ENCODE data around the gene SYNE2.

The SYNE2 gene

DNA sequence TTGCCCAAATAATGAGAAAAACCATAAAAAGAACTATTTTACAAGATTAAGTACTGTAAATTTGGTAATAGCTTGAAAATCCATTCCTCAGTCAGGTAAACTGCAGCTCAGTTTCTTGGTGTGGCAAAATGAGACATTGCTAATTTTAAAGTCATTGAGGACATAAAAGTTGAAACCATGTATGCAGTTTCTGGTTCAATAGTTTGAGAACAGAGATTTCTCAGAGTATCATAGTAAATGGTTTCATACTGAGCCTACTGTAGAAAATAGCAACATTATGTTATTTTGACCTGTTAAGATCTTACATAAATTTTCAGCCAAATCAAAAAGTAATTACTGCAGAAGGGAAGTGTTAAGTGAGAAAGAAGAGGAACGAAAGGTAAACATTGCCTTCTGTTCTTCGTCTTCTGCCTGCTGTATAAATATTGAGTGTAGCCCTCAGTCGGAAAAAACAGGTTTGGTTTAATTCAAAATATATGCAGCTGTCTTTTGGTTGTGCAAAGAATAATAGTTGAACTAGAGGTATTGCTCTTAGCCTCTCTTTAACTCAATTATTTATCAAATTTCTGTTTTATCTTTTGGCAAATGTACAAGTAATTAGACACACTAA lies 119.6 kb downstream of the SYNE2 start:
- no peaks in the 10 kb centered on the region for H3K9me3 ChIP-seq (ENCODE audit: insufficient read depth, low read depth, low read length)
- H3K4me1 ChIP-seq (ENCODE audit: insufficient read depth, low read length), result no peaks in the 10 kb centered on the region
- no peak overlapping the region for H3K27ac ChIP-seq (ENCODE audit: low read length)
- H3K4me3 ChIP-seq (ENCODE audit: low read length), result no peak overlapping the region
- H3K9ac ChIP-seq (ENCODE audit: low read depth, low read length), result no peak overlapping the region
- H3K27me3 ChIP-seq (ENCODE audit: insufficient read depth, low read length), result no peaks in the 10 kb centered on the region
- H3K36me3 ChIP-seq (ENCODE audit: insufficient read depth, low read depth, low read length), result peaks cover 15% of the 10 kb centered on the region

- Histone ChIP-seq H3K4me1 (ENCODE audit: insufficient read depth, low read length) (no peaks in the 10 kb centered on the region), H3K9me3 (ENCODE audit: insufficient read depth, low read depth, low read length) (no peaks in the 10 kb centered on the region), H3K27me3 (ENCODE audit: insufficient read depth, low read length) (no peaks in the 10 kb centered on the region), H3K27ac (ENCODE audit: low read length) (no peak overlapping the region), H3K36me3 (ENCODE audit: insufficient read depth, low read depth, low read length) (peaks cover 15% of the 10 kb centered on the region), H3K9ac (ENCODE audit: low read depth, low read length) (no peak overlapping the region), H3K4me3 (ENCODE audit: low read length) (no peak overlapping the region)
Observed at GRCh38 chr14:63974176-63974575, 121.4 kb downstream of the SYNE2 start.

DNA sequence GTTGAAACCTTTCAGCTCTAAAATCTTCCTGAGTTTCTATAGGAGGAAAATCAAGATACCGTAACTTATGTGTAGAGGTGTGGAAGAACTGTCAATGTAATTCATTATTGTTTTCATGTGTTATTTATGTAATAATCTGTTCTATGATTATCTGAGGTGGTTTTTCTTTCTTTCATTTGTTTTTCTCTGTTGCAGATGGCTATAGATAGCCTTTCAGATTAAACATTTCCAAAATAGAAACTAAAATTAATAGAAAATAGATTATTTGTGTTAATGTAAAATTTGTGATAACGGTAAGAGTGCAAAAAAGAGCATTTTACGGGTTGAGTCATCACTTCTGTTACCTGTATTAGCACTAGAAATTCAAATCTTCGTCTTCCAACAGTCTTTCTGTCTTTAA lies 128.8 kb downstream of the SYNE2 start:
- no peak overlapping the region for H3K27ac ChIP-seq (ENCODE audit: low read length)

GRCh38 chr14:63982156-63982555 lies 129.4 kb downstream of the SYNE2 start:
- Histone ChIP-seq H3K4me3 (ENCODE audit: low read length) (no peak overlapping the region), H3K36me3 (ENCODE audit: insufficient read depth, low read depth, low read length) (peaks cover 35% of the 10 kb centered on the region), H3K27ac (ENCODE audit: low read length) (no peak overlapping the region), H3K9me3 (ENCODE audit: insufficient read depth, low read depth, low read length) (no peaks in the 10 kb centered on the region), H3K27me3 (ENCODE audit: insufficient read depth, low read length) (no peaks in the 10 kb centered on the region), H3K4me1 (ENCODE audit: insufficient read depth, low read length) (no peaks in the 10 kb centered on the region), H3K9ac (ENCODE audit: low read depth, low read length) (no peak overlapping the region)

More for the DNA sequence above, 128.8 kb downstream of the SYNE2 start:
- H3K27me3 ChIP-seq (ENCODE audit: insufficient read depth, low read length), result no peaks in the 10 kb centered on the region
- H3K4me1 ChIP-seq (ENCODE audit: insufficient read depth, low read length), result no peaks in the 10 kb centered on the region
- H3K9me3 ChIP-seq (ENCODE audit: insufficient read depth, low read depth, low read length), result no peaks in the 10 kb centered on the region
- peaks cover 35% of the 10 kb centered on the region for H3K36me3 ChIP-seq (ENCODE audit: insufficient read depth, low read depth, low read length)
- no peak overlapping the region for H3K4me3 ChIP-seq (ENCODE audit: low read length)
- no peak overlapping the region for H3K9ac ChIP-seq (ENCODE audit: low read depth, low read length)

GRCh38 chr14:63982629-63983028 lies 129.8 kb downstream of the SYNE2 start:
- no peaks in the 10 kb centered on the region for H3K27me3 ChIP-seq (ENCODE audit: insufficient read depth, low read length)
- no peak overlapping the region for H3K4me3 ChIP-seq (ENCODE audit: low read length)
- peaks cover 33% of the 10 kb centered on the region for H3K36me3 ChIP-seq (ENCODE audit: insufficient read depth, low read depth, low read length)
- no peak overlapping the region for H3K9ac ChIP-seq (ENCODE audit: low read depth, low read length)
- H3K9me3 ChIP-seq (ENCODE audit: insufficient read depth, low read depth, low read length), result no peaks in the 10 kb centered on the region
- H3K27ac ChIP-seq (ENCODE audit: low read length), result no peak overlapping the region
- H3K4me1 ChIP-seq (ENCODE audit: insufficient read depth, low read length), result no peaks in the 10 kb centered on the region

DNA sequence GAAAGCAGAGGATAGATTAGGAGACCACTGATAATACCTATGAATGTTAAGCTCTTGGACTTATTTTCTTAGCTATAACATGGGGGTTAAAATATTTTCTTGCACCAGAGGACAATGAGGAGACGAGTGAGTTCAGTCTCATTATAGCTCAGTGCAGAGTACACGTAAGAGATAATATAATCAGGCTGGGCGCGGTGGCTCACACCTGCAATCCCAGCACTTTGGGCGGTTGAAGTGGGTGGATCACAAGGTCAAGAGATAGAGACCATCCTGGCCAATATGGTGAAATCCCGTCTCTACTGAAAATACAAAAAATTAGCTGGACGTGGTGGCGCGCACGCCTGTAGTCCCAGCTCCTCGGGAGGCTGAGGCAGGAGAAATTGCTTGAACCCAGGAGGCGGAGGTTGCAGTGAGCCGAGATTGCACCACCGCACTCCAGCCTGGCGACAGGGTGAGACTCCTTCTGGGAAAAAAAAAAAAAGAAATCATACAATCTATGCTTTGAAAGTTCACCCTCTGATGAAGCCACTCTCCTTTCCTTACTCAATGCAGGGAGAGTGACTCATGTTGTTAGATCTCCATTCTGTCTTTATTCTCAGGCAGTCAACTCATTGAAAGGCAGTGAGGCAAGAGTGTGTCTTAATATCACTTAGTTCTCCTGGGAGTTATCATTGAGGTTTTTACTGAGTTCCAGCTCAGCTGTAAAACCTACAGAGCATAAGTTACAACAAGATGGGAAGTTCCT lies 134.2 kb downstream of the SYNE2 start:
- H3K27me3 ChIP-seq (ENCODE audit: insufficient read depth, low read length), result no peaks in the 10 kb centered on the region
- no peak overlapping the region for H3K27ac ChIP-seq (ENCODE audit: low read length)
- peaks cover 19% of the 10 kb centered on the region for H3K36me3 ChIP-seq (ENCODE audit: insufficient read depth, low read depth, low read length)

GRCh38 chr14:63988579-63988978 lies 135.8 kb downstream of the SYNE2 start:
- H3K27me3 ChIP-seq (ENCODE audit: insufficient read depth, low read length), result no peaks in the 10 kb centered on the region
- peaks cover 28% of the 10 kb centered on the region for H3K36me3 ChIP-seq (ENCODE audit: insufficient read depth, low read depth, low read length)
- no peak overlapping the region for H3K9ac ChIP-seq (ENCODE audit: low read depth, low read length)
- no peak overlapping the region for H3K4me3 ChIP-seq (ENCODE audit: low read length)
- H3K27ac ChIP-seq (ENCODE audit: low read length), result no peak overlapping the region
- no peaks in the 10 kb centered on the region for H3K9me3 ChIP-seq (ENCODE audit: insufficient read depth, low read depth, low read length)
- H3K4me1 ChIP-seq (ENCODE audit: insufficient read depth, low read length), result no peaks in the 10 kb centered on the region

More for the DNA sequence above, 134.2 kb downstream of the SYNE2 start:
- Histone ChIP-seq H3K9me3 (ENCODE audit: insufficient read depth, low read depth, low read length) (no peaks in the 10 kb centered on the region), H3K9ac (ENCODE audit: low read depth, low read length) (no peak overlapping the region), H3K4me1 (ENCODE audit: insufficient read depth, low read length) (no peaks in the 10 kb centered on the region), H3K4me3 (ENCODE audit: low read length) (no peak overlapping the region)

DNA sequence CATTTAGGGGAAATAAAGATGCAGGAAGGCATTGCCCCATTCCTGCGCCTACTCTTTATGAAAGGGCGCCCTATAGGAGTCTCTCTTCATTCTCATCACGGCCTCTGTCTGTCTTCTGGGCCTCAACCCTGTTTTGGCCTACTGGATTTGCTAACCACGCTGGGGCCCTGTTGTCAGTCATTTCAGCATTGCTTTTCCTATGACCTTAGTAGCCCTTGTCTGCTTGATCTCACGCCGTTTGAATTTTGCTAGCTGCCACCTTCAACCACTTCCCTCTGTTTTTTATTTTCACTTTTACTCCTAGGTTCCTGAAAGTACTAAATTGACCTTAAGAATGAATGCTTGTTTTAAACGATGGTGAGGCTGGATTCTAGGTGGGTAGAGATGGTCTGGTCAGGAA lies 139.0 kb downstream of the SYNE2 start:
- Histone ChIP-seq H3K4me3 (ENCODE audit: low read length) (no peak overlapping the region), H3K4me1 (ENCODE audit: insufficient read depth, low read length) (no peaks in the 10 kb centered on the region), H3K36me3 (ENCODE audit: insufficient read depth, low read depth, low read length) (peaks cover 39% of the 10 kb centered on the region), H3K27ac (ENCODE audit: low read length) (no peak overlapping the region), H3K27me3 (ENCODE audit: insufficient read depth, low read length) (no peaks in the 10 kb centered on the region), H3K9me3 (ENCODE audit: insufficient read depth, low read depth, low read length) (no peaks in the 10 kb centered on the region), H3K9ac (ENCODE audit: low read depth, low read length) (no peak overlapping the region)

DNA sequence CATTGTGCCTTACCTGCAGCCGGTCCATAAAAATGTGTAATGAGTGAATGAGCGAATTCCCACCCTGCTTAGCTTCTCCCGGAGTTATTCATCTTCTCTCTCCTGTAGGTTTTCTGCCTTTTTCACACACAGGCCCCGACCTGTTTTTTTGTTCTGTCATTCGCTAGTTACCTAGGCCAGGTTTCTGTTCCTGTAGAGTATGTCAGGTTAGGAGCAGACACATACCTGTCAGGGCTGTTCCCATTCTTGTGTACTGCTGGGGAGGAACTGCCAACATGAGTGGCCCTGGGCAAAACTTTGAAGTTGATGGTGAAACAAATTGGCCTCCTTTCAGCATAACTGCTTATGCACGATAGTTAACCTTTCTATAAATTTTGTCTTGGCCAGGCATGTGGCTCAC lies 140.1 kb downstream of the SYNE2 start:
- H3K27ac ChIP-seq (ENCODE audit: low read length), result no peak overlapping the region
- no peak overlapping the region for H3K9ac ChIP-seq (ENCODE audit: low read depth, low read length)
- no peaks in the 10 kb centered on the region for H3K27me3 ChIP-seq (ENCODE audit: insufficient read depth, low read length)
- H3K36me3 ChIP-seq (ENCODE audit: insufficient read depth, low read depth, low read length), result peaks cover 50% of the 10 kb centered on the region
- H3K9me3 ChIP-seq (ENCODE audit: insufficient read depth, low read depth, low read length), result no peaks in the 10 kb centered on the region
- H3K4me1 ChIP-seq (ENCODE audit: insufficient read depth, low read length), result no peaks in the 10 kb centered on the region
- no peak overlapping the region for H3K4me3 ChIP-seq (ENCODE audit: low read length)

- Histone ChIP-seq H3K27me3 (ENCODE audit: insufficient read depth, low read length) (no peaks in the 10 kb centered on the region), H3K4me1 (ENCODE audit: insufficient read depth, low read length) (no peaks in the 10 kb centered on the region), H3K27ac (ENCODE audit: low read length) (no peak overlapping the region), H3K36me3 (ENCODE audit: insufficient read depth, low read depth, low read length) (peaks cover 58% of the 10 kb centered on the region), H3K9me3 (ENCODE audit: insufficient read depth, low read depth, low read length) (no peaks in the 10 kb centered on the region), H3K4me3 (ENCODE audit: low read length) (no peak overlapping the region), H3K9ac (ENCODE audit: low read depth, low read length) (no peak overlapping the region)
Observed at GRCh38 chr14:63993992-63994391, 141.2 kb downstream of the SYNE2 start.

DNA sequence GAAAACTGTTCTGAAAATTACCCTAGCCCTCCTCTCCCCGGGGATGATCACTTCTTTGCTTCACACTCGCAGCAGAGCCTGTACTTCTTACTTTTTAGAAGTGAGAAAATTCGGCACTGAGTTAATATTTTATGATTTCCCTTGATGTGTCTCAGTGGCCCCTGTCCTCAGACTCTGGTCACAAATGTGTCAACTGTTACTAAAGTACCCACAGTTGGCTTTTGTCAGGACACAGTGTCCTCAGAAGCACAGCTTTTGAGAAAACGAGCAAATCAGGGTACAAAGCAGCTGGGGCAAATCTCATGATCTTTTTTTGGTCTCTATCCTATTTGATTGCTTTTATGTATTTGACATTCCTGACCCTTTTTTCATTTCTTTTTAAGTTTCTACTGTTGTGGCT lies 142.5 kb downstream of the SYNE2 start:
- Histone ChIP-seq H3K9me3 (ENCODE audit: insufficient read depth, low read depth, low read length) (no peaks in the 10 kb centered on the region), H3K4me3 (ENCODE audit: low read length) (no peak overlapping the region), H3K27me3 (ENCODE audit: insufficient read depth, low read length) (no peaks in the 10 kb centered on the region), H3K9ac (ENCODE audit: low read depth, low read length) (no peak overlapping the region), H3K4me1 (ENCODE audit: insufficient read depth, low read length) (no peaks in the 10 kb centered on the region), H3K27ac (ENCODE audit: low read length) (no peak overlapping the region), H3K36me3 (ENCODE audit: insufficient read depth, low read depth, low read length) (peaks cover 70% of the 10 kb centered on the region)

DNA sequence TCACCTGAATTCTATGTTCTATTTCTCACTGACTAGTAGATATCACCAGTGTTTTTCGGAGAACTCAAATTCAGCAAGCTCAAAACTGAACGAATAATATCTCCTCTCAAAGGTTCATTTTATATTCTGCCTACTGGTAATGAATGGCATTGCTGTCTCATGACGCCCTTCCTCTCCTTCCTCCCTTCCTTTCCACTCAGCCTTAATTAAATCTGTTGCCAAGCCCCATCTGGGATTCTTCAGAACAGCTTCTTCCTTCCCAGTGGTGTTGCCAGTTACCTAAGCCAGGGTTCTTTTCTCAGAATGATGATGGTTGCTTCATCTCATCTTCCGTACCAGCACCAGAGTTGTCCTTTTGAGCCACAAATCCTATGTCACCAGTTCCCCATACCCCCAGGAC lies 143.2 kb downstream of the SYNE2 start:
- Histone ChIP-seq H3K27ac (ENCODE audit: low read length) (no peak overlapping the region), H3K36me3 (ENCODE audit: insufficient read depth, low read depth, low read length) (peaks cover 74% of the 10 kb centered on the region), H3K27me3 (ENCODE audit: insufficient read depth, low read length) (no peaks in the 10 kb centered on the region)

More for the DNA sequence above, 143.2 kb downstream of the SYNE2 start:
- H3K4me1 ChIP-seq (ENCODE audit: insufficient read depth, low read length), result no peaks in the 10 kb centered on the region
- H3K9ac ChIP-seq (ENCODE audit: low read depth, low read length), result no peak overlapping the region
- no peak overlapping the region for H3K4me3 ChIP-seq (ENCODE audit: low read length)
- H3K9me3 ChIP-seq (ENCODE audit: insufficient read depth, low read depth, low read length), result no peaks in the 10 kb centered on the region
